WTC11 (cell line): Measurements from ENCODE around the gene MIER2. TPM values are rescaled to one million over a fixed set of nuclear protein-coding genes. Genes with fewer than 3 reads are reported as not detected.

Experiments used
- ATF1 ChIP-seq: sonication (generic); formaldehyde crosslinking; IDR thresholded peaks from 2 replicates; pipeline ENCODE4 v1.8.1; 2023; ENCODE audit warnings: mild to moderate bottlenecking, moderate library complexity, missing genetic modification reagents
- CBFB ChIP-seq: sonication (generic); formaldehyde crosslinking; IDR thresholded peaks from 2 replicates; pipeline ENCODE4 v1.8.1; 2022; ENCODE audit warnings: mild to moderate bottlenecking, low read depth, missing genetic modification reagents
- CREM ChIP-seq: sonication (generic); formaldehyde crosslinking; IDR thresholded peaks from 2 replicates; pipeline ENCODE4 v1.8.1; 2022; ENCODE audit warnings: mild to moderate bottlenecking, missing genetic modification reagents, moderate library complexity
- EMX1 ChIP-seq: fragments of 250-450 bp; sonication (Bioruptor Pico); IDR thresholded peaks from 2 replicates; pipeline ENCODE4 v1.8.0; 2021; ENCODE audit warnings: mild to moderate bottlenecking
- HMGA2 ChIP-seq: fragments of 250-450 bp; sonication (Bioruptor Pico); IDR thresholded peaks from 2 replicates; pipeline ENCODE4 v1.4.0; 2021; ENCODE audit warnings: mild to moderate bottlenecking, moderate library complexity
- JAZF1 ChIP-seq: fragments of 250-450 bp; sonication (Bioruptor Pico); IDR thresholded peaks from 2 replicates; pipeline ENCODE4 v1.9.0; 2021; ENCODE audit warnings: moderate library complexity, mild to moderate bottlenecking, inconsistent platforms
- JUN ChIP-seq: sonication (generic); formaldehyde crosslinking; IDR thresholded peaks from 2 replicates; pipeline ENCODE4 v1.8.0; 2023; ENCODE audit warnings: mild to moderate bottlenecking, missing genetic modification reagents
- KAT7 ChIP-seq: sonication (generic); formaldehyde crosslinking; IDR thresholded peaks from 2 replicates; pipeline ENCODE4 v1.8.1; 2023; ENCODE audit warnings: missing genetic modification reagents, mild to moderate bottlenecking, borderline replicate concordance
- MXD4 ChIP-seq: fragments of 250-450 bp; sonication (Bioruptor Pico); IDR thresholded peaks from 2 replicates; pipeline ENCODE4 v1.8.0; 2021; ENCODE audit warnings: mild to moderate bottlenecking, moderate library complexity, borderline replicate concordance
- MYBL2 ChIP-seq: sonication (generic); formaldehyde crosslinking; IDR thresholded peaks from 2 replicates; pipeline ENCODE4 v1.8.1; 2023; ENCODE audit warnings: mild to moderate bottlenecking, moderate library complexity, missing genetic modification reagents
- NFE2L1 ChIP-seq: sonication (generic); formaldehyde crosslinking; IDR thresholded peaks from 2 replicates; pipeline ENCODE4 v1.8.1; 2023; ENCODE audit warnings: missing genetic modification reagents
- NR3C1 ChIP-seq: sonication (generic); formaldehyde crosslinking; conservative IDR thresholded peaks from 2 replicates; pipeline ENCODE4 v1.8.1; 2023; ENCODE audit warnings: low read depth, mild to moderate bottlenecking, missing genetic modification reagents
- TCF7 ChIP-seq: sonication (generic); formaldehyde crosslinking; IDR thresholded peaks from 2 replicates; pipeline ENCODE4 v1.8.0; 2022; ENCODE audit warnings: mild to moderate bottlenecking, low read depth, missing genetic modification reagents, moderate library complexity
- ZNF219 ChIP-seq: sonication (generic); formaldehyde crosslinking; IDR thresholded peaks from 2 replicates; pipeline ENCODE4 v1.8.0; 2023; ENCODE audit warnings: missing genetic modification reagents, mild to moderate bottlenecking, borderline replicate concordance
- total RNA-seq: library from RNA; stranded (reverse); gene quantifications from 3 replicates; pipeline ENCODE4 v1.2.3, GENCODE V29; 2021
- TF ChIP-seq, protein P1 (sequence below): fragments of 250-450 bp; sonication (Bioruptor Pico); IDR thresholded peaks from 2 replicates; pipeline ENCODE4 v1.9.0; 2021; ENCODE audit warnings: mild to moderate bottlenecking
- TF ChIP-seq, protein P2 (sequence below): sonication (generic); formaldehyde crosslinking; IDR thresholded peaks from 2 replicates; pipeline ENCODE4 v1.8.0; 2023; ENCODE audit warnings: missing genetic modification reagents
- TF ChIP-seq, protein P3 (sequence below): sonication (generic); formaldehyde crosslinking; conservative IDR thresholded peaks from 2 replicates; pipeline ENCODE4 v1.8.1; 2022; ENCODE audit warnings: mild to moderate bottlenecking, missing genetic modification reagents
- TF ChIP-seq, protein P4 (sequence below): sonication (generic); formaldehyde crosslinking; IDR thresholded peaks from 2 replicates; pipeline ENCODE4 v1.8.1; 2023; ENCODE audit warnings: mild to moderate bottlenecking, missing genetic modification reagents
- TF ChIP-seq, protein P5 (sequence below): fragments of 250-450 bp; sonication (Bioruptor Pico); conservative IDR thresholded peaks from 2 replicates; pipeline ENCODE4 v1.9.0; 2021; ENCODE audit warnings: mild to moderate bottlenecking
- TF ChIP-seq, protein P6 (sequence below): sonication (generic); formaldehyde crosslinking; IDR thresholded peaks from 2 replicates; pipeline ENCODE4 v1.8.1; 2022; ENCODE audit warnings: mild to moderate bottlenecking, missing genetic modification reagents, moderate library complexity, borderline replicate concordance
- TF ChIP-seq, protein P7 (sequence below): sonication (generic); formaldehyde crosslinking; IDR thresholded peaks from 2 replicates; pipeline ENCODE4 v1.8.0; 2022; ENCODE audit warnings: missing genetic modification reagents
- TF ChIP-seq, protein P8 (sequence below): sonication (generic); formaldehyde crosslinking; IDR thresholded peaks from 2 replicates; pipeline ENCODE4 v1.8.1; 2022; ENCODE audit warnings: missing genetic modification reagents, borderline replicate concordance
- TF ChIP-seq, protein P9 (sequence below): sonication (generic); formaldehyde crosslinking; IDR thresholded peaks from 2 replicates; pipeline ENCODE4 v1.8.0; 2023; ENCODE audit warnings: mild to moderate bottlenecking, missing genetic modification reagents
- TF ChIP-seq, protein P10 (sequence below): sonication (generic); formaldehyde crosslinking; IDR thresholded peaks from 2 replicates; pipeline ENCODE4 v1.8.0; 2022; ENCODE audit warnings: mild to moderate bottlenecking, missing genetic modification reagents

The MIER2 gene
- total RNA-seq, 1 experiment from 2014 or later = 56.3 TPM

DNA sequence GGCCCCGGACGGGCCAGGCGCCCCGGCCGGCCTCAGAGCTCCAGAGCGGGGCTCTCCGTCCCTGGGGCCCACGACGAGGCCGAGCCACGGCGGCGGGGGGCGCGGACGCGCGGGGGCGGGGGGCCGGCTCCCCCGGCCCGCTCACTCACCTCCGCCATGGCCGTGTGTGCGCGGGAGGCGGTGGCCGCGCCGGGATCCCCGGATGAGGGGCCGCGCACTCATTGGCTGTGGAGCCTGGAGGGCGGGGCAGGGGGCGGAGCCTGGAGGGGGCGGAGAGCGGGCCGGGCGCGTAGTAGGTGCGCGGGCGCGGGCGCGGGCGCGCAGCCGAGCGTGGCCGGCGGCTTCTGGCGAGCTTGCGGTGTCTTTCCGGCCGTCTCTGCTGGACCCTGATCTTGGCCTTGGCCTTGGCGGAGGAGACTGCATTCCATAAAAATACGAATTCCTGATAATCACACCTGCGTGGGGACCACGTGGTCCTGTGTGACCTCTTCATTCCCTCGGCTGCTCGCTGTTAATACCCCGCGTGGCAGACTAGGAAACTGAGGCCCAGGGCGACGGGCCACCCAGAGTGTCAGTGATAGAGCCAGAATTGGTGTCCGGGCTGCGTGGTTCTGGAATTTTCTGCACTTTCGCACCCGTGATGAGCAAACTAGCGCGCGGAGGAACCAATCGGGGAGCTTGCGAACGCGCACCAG is at the start of gene MIER2 (continued):
- TF ChIP-seq, protein P1, sequence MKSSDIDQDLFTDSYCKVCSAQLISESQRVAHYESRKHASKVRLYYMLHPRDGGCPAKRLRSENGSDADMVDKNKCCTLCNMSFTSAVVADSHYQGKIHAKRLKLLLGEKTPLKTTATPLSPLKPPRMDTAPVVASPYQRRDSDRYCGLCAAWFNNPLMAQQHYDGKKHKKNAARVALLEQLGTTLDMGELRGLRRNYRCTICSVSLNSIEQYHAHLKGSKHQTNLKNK (CRISPR knock-in tag) = no peak
- TF ChIP-seq EMX1 (CRISPR knock-in tag) (no peak), NFE2L1 (CRISPR knock-in tag) (no peak), MXD4 (CRISPR knock-in tag) (no peak), KAT7 (no peak), CBFB (no peak), JAZF1 (CRISPR knock-in tag) (no peak), TCF7 (no peak), ATF1 (CRISPR knock-in tag) (no peak), NR3C1 (CRISPR knock-in tag) (no peak), CREM (CRISPR knock-in tag) (no peak), HMGA2 (CRISPR knock-in tag) (no peak), JUN (CRISPR knock-in tag) (no peak), ZNF219 (no peak), MYBL2 (CRISPR knock-in tag) (no peak; the same call in 1 of the 2 replicates)
- TF ChIP-seq, protein P2, sequence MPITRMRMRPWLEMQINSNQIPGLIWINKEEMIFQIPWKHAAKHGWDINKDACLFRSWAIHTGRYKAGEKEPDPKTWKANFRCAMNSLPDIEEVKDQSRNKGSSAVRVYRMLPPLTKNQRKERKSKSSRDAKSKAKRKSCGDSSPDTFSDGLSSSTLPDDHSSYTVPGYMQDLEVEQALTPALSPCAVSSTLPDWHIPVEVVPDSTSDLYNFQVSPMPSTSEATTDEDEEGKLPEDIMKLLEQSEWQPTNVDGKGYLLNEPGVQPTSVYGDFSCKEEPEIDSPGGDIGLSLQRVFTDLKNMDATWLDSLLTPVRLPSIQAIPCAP (CRISPR knock-in tag) = no peak
- TF ChIP-seq, protein P3, sequence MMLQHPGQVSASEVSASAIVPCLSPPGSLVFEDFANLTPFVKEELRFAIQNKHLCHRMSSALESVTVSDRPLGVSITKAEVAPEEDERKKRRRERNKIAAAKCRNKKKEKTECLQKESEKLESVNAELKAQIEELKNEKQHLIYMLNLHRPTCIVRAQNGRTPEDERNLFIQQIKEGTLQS (CRISPR knock-in tag) = no peak
- TF ChIP-seq, protein P4, sequence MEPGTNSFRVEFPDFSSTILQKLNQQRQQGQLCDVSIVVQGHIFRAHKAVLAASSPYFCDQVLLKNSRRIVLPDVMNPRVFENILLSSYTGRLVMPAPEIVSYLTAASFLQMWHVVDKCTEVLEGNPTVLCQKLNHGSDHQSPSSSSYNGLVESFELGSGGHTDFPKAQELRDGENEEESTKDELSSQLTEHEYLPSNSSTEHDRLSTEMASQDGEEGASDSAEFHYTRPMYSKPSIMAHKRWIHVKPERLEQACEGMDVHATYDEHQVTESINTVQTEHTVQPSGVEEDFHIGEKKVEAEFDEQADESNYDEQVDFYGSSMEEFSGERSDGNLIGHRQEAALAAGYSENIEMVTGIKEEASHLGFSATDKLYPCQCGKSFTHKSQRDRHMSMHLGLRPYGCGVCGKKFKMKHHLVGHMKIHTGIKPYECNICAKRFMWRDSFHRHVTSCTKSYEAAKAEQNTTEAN = no peak
- TF ChIP-seq, protein P5, sequence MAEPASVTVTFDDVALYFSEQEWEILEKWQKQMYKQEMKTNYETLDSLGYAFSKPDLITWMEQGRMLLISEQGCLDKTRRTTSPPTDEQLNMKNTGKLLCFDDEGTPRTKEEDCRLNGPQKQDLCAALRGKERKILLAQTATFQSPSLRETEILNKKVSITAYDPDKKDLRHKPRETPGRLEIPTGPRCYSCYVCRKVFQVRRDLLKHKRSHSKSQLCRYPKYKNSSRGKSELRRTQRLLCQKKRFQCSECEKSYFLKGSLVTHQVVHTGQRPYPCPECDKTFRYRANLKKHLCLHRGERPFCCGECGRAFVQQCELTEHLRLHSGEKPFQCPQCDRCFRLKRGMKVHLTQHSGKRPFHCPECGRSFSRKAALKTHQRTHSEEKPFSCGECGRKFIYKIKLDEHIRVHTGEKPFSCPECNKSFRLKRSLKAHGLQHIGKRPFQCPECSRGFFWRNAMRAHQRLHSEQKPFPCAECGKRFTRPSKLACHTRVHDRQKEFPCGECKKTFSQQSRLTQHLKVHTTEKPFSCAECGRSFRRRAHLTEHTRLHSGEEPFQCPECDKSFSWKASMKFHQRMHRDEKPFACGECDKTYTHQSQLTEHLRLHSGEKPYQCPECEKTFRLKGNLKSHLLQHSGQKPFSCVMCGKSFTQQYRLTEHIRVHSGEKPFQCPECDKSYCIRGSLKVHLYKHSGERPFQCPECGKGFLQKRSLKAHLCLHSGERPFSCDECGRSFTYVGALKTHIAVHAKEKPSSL = no peak
- TF ChIP-seq, protein P6, sequence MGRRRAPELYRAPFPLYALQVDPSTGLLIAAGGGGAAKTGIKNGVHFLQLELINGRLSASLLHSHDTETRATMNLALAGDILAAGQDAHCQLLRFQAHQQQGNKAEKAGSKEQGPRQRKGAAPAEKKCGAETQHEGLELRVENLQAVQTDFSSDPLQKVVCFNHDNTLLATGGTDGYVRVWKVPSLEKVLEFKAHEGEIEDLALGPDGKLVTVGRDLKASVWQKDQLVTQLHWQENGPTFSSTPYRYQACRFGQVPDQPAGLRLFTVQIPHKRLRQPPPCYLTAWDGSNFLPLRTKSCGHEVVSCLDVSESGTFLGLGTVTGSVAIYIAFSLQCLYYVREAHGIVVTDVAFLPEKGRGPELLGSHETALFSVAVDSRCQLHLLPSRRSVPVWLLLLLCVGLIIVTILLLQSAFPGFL = no peak
- TF ChIP-seq, protein P7, sequence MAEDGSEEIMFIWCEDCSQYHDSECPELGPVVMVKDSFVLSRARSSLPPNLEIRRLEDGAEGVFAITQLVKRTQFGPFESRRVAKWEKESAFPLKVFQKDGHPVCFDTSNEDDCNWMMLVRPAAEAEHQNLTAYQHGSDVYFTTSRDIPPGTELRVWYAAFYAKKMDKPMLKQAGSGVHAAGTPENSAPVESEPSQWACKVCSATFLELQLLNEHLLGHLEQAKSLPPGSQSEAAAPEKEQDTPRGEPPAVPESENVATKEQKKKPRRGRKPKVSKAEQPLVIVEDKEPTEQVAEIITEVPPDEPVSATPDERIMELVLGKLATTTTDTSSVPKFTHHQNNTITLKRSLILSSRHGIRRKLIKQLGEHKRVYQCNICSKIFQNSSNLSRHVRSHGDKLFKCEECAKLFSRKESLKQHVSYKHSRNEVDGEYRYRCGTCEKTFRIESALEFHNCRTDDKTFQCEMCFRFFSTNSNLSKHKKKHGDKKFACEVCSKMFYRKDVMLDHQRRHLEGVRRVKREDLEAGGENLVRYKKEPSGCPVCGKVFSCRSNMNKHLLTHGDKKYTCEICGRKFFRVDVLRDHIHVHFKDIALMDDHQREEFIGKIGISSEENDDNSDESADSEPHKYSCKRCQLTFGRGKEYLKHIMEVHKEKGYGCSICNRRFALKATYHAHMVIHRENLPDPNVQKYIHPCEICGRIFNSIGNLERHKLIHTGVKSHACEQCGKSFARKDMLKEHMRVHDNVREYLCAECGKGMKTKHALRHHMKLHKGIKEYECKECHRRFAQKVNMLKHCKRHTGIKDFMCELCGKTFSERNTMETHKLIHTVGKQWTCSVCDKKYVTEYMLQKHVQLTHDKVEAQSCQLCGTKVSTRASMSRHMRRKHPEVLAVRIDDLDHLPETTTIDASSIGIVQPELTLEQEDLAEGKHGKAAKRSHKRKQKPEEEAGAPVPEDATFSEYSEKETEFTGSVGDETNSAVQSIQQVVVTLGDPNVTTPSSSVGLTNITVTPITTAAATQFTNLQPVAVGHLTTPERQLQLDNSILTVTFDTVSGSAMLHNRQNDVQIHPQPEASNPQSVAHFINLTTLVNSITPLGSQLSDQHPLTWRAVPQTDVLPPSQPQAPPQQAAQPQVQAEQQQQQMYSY (CRISPR knock-in tag) = no peak
- TF ChIP-seq, protein P8, sequence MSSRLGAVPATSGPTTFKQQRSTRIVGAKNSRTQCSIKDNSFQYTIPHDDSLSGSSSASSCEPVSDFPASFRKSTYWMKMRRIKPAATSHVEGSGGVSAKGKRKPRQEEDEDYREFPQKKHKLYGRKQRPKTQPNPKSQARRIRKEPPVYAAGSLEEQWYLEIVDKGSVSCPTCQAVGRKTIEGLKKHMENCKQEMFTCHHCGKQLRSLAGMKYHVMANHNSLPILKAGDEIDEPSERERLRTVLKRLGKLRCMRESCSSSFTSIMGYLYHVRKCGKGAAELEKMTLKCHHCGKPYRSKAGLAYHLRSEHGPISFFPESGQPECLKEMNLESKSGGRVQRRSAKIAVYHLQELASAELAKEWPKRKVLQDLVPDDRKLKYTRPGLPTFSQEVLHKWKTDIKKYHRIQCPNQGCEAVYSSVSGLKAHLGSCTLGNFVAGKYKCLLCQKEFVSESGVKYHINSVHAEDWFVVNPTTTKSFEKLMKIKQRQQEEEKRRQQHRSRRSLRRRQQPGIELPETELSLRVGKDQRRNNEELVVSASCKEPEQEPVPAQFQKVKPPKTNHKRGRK = no peak
- TF ChIP-seq, protein P9, sequence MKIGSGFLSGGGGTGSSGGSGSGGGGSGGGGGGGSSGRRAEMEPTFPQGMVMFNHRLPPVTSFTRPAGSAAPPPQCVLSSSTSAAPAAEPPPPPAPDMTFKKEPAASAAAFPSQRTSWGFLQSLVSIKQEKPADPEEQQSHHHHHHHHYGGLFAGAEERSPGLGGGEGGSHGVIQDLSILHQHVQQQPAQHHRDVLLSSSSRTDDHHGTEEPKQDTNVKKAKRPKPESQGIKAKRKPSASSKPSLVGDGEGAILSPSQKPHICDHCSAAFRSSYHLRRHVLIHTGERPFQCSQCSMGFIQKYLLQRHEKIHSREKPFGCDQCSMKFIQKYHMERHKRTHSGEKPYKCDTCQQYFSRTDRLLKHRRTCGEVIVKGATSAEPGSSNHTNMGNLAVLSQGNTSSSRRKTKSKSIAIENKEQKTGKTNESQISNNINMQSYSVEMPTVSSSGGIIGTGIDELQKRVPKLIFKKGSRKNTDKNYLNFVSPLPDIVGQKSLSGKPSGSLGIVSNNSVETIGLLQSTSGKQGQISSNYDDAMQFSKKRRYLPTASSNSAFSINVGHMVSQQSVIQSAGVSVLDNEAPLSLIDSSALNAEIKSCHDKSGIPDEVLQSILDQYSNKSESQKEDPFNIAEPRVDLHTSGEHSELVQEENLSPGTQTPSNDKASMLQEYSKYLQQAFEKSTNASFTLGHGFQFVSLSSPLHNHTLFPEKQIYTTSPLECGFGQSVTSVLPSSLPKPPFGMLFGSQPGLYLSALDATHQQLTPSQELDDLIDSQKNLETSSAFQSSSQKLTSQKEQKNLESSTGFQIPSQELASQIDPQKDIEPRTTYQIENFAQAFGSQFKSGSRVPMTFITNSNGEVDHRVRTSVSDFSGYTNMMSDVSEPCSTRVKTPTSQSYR = no peak
- TF ChIP-seq, protein P10, sequence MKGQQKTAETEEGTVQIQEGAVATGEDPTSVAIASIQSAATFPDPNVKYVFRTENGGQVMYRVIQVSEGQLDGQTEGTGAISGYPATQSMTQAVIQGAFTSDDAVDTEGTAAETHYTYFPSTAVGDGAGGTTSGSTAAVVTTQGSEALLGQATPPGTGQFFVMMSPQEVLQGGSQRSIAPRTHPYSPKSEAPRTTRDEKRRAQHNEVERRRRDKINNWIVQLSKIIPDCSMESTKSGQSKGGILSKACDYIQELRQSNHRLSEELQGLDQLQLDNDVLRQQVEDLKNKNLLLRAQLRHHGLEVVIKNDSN = peak; percentile 56
